Right ventricle myocardium inferior (tissue), 1 donor: ENCODE data around the gene PADI3. TPM values are rescaled to one million over a fixed set of nuclear protein-coding genes. Genes with fewer than 3 reads are reported as not detected.

ENCODE experiments used
- ATAC-seq: fragments of 200-7000 bp; cut with Tn5 transposase; one replicate; pipeline ENCODE4 v1.9.1; 2020; ENCODE audit warnings: mild to moderate bottlenecking, moderate library complexity
- DNase-seq: peaks from one replicate; pipeline ENCODE4 v3.0.0; 2021; ENCODE audit errors: missing footprints
- intact Hi-C: fragments of 100-400 bp; cut with DNase I; formaldehyde crosslinking; loops from one replicate; pipeline ENCODE4 v1.11.0; 2022
- total RNA-seq: library from RNA; stranded (reverse); fragmentation: NEBNext Ultra II Directional; extraction: Animal tissue kit (Norgen Biotek cat#: 25700); gene quantifications from one replicate; pipeline ENCODE4 v1.2.1, GENCODE V29; 2021
- donor health status: DM: no; HTN: yes; CAD: no; lungs with severe emphysema.

The PADI3 gene
- total RNA-seq, 1 donor from 2014 or later = not detected

GRCh38 chr1:17213782-17214148 lies 35.1 kb upstream of the PADI3 start:
- intact Hi-C loops = no loop called here
- DNase-seq (no peak), ATAC-seq (no peak)

GRCh38 chr1:17214876-17215544 lies 33.9 kb upstream of the PADI3 start:
- intact Hi-C loops = no loop called here
- DNase-seq = no peak
- ATAC-seq = no peak

- intact Hi-C loops = no loop called here
- ATAC-seq = no peak
- DNase-seq = no peak
Measured at GRCh38 chr1:17215545-17215890, 33.4 kb upstream of the PADI3 start.

GRCh38 chr1:17216078-17216477 lies 32.8 kb upstream of the PADI3 start:
- peak; percentile 33 for DNase-seq
- intact Hi-C loops = no loop called here
- no peak for ATAC-seq

GRCh38 chr1:17217607-17218006 lies 31.3 kb upstream of the PADI3 start:
- intact Hi-C loops = no loop called here
- DNase-seq (no peak), ATAC-seq (no peak)

- ATAC-seq (no peak), DNase-seq (no peak)
- intact Hi-C loops = no loop called here
Measured at GRCh38 chr1:17218939-17219338, 30.0 kb upstream of the PADI3 start.

GRCh38 chr1:17220287-17220686 lies 28.6 kb upstream of the PADI3 start:
- DNase-seq = no peak
- intact Hi-C loops = no loop called here
- no peak for ATAC-seq

GRCh38 chr1:17222557-17222956 lies 26.3 kb upstream of the PADI3 start:
- DNase-seq (no peak), ATAC-seq (no peak)
- intact Hi-C loops = no loop called here

- DNase-seq = no peak
- ATAC-seq = no peak
- intact Hi-C loops = no loop called here
Measured at GRCh38 chr1:17224434-17224833, 24.5 kb upstream of the PADI3 start.

GRCh38 chr1:17225140-17225539 lies 23.8 kb upstream of the PADI3 start:
- no peak for ATAC-seq
- intact Hi-C loops = no loop called here
- DNase-seq = peak; percentile 18

GRCh38 chr1:17227358-17227915 lies 21.5 kb upstream of the PADI3 start:
- no peak for DNase-seq
- intact Hi-C loops = no loop called here
- no peak for ATAC-seq

- DNase-seq (peak; percentile 14), ATAC-seq (no peak)
- intact Hi-C loops = no loop called here
Measured at GRCh38 chr1:17228619-17229018, 20.3 kb upstream of the PADI3 start.

GRCh38 chr1:17229379-17229778 lies 19.5 kb upstream of the PADI3 start:
- intact Hi-C loops = no loop called here
- ATAC-seq = no peak
- DNase-seq = peak; percentile 17

- DNase-seq = peak; percentile 52
- intact Hi-C loops = no loop called here
Measured at GRCh38 chr1:17230106-17230505, 18.8 kb upstream of the PADI3 start.

GRCh38 chr1:17230671-17231310 lies 18.1 kb upstream of the PADI3 start:
- intact Hi-C loops = no loop called here
- no peak for DNase-seq
- no peak for ATAC-seq

More at GRCh38 chr1:17230106-17230505, 18.8 kb upstream of the PADI3 start:
- no peak for ATAC-seq

GRCh38 chr1:17232759-17233661 lies 15.9 kb upstream of the PADI3 start:
- intact Hi-C loops = no loop called here
- DNase-seq = no peak
- ATAC-seq = no peak

GRCh38 chr1:17233675-17234320 lies 15.1 kb upstream of the PADI3 start:
- intact Hi-C loops = no loop called here
- peak; percentile 51 for ATAC-seq
- DNase-seq = peak; percentile 56

- intact Hi-C loops = no loop called here
- DNase-seq = no peak
- no peak for ATAC-seq
Measured at GRCh38 chr1:17234405-17234804, 14.5 kb upstream of the PADI3 start.
